Vagina (tissue), 2 donors: Measurements from ENCODE around the gene PHOX2B.

Experiments used
- POLR2AphosphoS5 ChIP-seq, 2 donors: sonication (generic); formaldehyde crosslinking; IDR thresholded peaks; one replicate each; pipeline ENCODE4 v1.9.0; 2017; ENCODE audit warnings: antibody characterized with exemption in 2 of 2, mild to moderate bottlenecking in 2 of 2, low read depth in 1 of 2; ENCODE audit not compliant: insufficient read depth in 1 of 2
- TF ChIP-seq, protein P1 (sequence below), 3 experiments: fragments of 450-650 bp in 2 of 3; fragments of 200-600 bp in 1 of 3; sonication (generic) in 1 of 3; IDR thresholded peaks; one replicate each; pipeline ENCODE4 v1.5.1; 2017 to 2019; ENCODE audit warnings: antibody characterized with exemption in 3 of 3, mild to moderate bottlenecking in 2 of 3, moderate library complexity in 2 of 3

- TF ChIP-seq, protein P1, sequence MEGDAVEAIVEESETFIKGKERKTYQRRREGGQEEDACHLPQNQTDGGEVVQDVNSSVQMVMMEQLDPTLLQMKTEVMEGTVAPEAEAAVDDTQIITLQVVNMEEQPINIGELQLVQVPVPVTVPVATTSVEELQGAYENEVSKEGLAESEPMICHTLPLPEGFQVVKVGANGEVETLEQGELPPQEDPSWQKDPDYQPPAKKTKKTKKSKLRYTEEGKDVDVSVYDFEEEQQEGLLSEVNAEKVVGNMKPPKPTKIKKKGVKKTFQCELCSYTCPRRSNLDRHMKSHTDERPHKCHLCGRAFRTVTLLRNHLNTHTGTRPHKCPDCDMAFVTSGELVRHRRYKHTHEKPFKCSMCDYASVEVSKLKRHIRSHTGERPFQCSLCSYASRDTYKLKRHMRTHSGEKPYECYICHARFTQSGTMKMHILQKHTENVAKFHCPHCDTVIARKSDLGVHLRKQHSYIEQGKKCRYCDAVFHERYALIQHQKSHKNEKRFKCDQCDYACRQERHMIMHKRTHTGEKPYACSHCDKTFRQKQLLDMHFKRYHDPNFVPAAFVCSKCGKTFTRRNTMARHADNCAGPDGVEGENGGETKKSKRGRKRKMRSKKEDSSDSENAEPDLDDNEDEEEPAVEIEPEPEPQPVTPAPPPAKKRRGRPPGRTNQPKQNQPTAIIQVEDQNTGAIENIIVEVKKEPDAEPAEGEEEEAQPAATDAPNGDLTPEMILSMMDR (IDR thresholded peaks at IDR 0.05) = no peak
- no peak for TF ChIP-seq POLR2AphosphoS5 (IDR thresholded peaks at IDR 0.05; ENCODE audit: insufficient read depth in 1 of 2, low read depth in 1 of 2)
Observed at GRCh38 chr4:41758884-41759283, 10.4 kb upstream of the PHOX2B start.
